Stimulated activated memory B cell treated with anti-CD40 and anti-IgM and Interleukin-4, amounts not matched to agents 10 μg/mL and 1 μg/mL and 100 μg/mL, for 72 hours (primary cell): ENCODE data around the gene GIMAP4.
"Not testable (repeated sequence)": the region's sequence is repeated elsewhere in the genome, so short reads cannot be mapped to it uniquely, and the experiment has no call there.

Experiments
- ATAC-seq: fragments of 150-1000 bp; cut with Tn5 transposase; 2 replicates; pipeline ENCODE4 v1.10.0; 2021
- H3K27ac Mint-ChIP-seq: one replicate; pipeline ENCODE4 v1.8.0; 2022; ENCODE audit warnings: mild to moderate bottlenecking, mixed read lengths
- H3K27me3 Mint-ChIP-seq: one replicate; pipeline ENCODE4 v1.8.0; 2022; ENCODE audit warnings: mixed read lengths
- H3K36me3 Mint-ChIP-seq: one replicate; pipeline ENCODE4 v1.8.0; 2022; ENCODE audit warnings: mixed read lengths
- H3K4me1 Mint-ChIP-seq: one replicate; pipeline ENCODE4 v1.8.0; 2022; ENCODE audit warnings: mixed read lengths
- H3K4me3 Mint-ChIP-seq: one replicate; pipeline ENCODE4 v1.8.0; 2022; ENCODE audit warnings: mild to moderate bottlenecking, moderate library complexity, mixed read lengths
- H3K9me3 Mint-ChIP-seq: one replicate; pipeline ENCODE4 v1.8.0; 2022; ENCODE audit warnings: mixed read lengths

The GIMAP4 gene

DNA sequence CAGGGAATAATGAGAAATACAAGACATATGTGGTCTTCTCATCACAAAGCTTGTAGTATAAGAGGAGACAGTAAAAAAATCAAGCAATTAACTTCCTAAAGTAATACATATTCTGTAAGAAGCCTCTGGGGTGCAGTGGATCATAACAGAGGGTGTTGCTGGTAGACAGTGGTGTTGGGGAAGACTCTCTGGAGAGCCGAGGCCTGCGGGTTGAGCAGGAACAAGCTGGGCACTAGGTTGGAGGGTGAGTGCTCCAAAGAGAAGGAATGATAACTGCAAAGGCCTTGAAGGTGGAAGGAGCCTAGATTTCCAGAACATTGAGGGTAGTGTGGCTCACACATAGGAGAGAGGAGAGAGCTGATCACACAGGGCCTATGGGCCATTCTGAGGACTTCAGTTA lies 1.5 kb downstream of the GIMAP4 start:
- peaks cover 11% of the 10 kb centered on the region for H3K4me1 Mint-ChIP-seq
- ATAC-seq = no peak
- no peaks in the 10 kb centered on the region for H3K9me3 Mint-ChIP-seq
- H3K27ac Mint-ChIP-seq = no peak overlapping the region
- peaks cover 30% of the 10 kb centered on the region for H3K27me3 Mint-ChIP-seq
- H3K4me3 Mint-ChIP-seq = no peak overlapping the region
- H3K36me3 Mint-ChIP-seq = no peaks in the 10 kb centered on the region

DNA sequence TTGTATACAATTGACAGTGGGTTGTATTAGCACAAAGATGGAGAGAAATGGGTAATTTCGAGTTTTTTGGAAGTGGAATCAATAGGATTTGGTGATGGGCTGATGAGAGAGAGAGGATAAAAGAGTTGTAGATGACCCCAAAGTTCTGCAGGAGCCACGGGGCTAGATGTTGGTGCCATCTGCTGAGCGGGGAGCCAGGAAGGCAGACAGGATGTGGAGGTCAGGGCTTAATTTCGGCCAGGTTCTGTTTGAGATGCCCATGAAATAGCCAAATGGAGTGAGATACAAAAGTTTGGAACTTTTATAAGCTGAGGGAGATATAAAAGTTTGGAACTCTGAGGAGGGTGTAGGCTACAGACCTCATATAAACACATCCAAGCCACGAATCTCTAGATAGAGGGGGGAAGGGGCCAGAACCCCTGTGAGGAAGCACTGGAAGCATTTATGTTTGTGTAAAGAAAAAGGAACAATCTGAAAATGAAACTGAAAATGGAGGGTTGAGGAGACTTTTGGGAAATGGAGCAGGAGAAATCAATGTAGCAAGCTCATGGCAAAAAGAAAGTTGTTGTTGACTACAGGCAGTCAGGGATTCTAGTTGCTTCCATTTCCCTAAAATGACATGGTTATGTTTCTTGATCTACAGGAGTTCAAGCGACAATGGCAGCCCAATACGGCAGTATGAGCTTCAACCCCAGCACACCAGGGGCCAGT lies 2.2 kb downstream of the GIMAP4 start:
- Mint-ChIP-seq H3K27ac (no peak overlapping the region), H3K4me1 (peaks cover 11% of the 10 kb centered on the region), H3K4me3 (no peak overlapping the region), H3K36me3 (no peaks in the 10 kb centered on the region), H3K9me3 (no peaks in the 10 kb centered on the region), H3K27me3 (peaks cover 23% of the 10 kb centered on the region)
- ATAC-seq = no peak

DNA sequence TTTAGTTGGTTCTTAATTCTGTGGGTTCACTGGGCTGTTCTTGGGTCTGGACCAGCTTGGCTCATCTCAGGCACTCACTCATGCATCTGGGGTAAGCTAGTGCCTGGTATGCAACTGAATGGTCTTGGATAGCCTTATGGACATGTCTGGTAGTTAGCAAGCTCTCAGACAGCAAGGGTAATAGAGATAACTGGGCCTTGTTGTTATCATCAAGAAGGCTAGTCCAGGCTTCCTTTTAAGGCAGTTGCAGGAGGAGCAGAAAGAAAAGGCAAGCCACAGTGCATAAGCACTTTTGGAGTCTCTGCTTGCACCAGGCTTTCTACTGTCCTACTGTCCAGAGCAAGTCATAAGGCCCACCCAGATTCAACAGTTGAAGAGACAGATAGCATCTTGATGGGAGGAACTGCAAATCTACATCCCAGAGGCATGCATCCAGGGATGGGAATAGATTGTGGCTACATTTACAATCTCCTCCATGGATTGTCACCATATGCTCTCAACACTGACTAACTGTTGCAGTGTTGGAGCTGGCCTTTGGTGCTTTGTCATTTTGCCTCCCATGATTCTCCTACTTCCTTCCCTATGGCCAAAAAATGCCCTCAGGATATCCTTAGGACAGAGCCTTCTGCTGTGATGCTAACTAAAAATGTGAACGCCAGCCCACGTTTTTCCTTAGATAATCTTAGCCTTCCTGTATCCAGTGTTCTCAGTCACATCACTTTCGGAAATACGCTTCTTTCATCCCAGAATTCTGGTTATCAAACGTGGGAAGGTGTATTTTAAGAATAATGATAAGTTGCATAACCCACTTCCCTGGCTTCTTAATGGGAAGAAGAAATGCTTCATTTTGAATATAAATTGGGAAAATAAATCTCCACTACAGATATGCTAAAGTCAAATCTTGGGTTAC lies 3.6 kb downstream of the GIMAP4 start:
- H3K9me3 Mint-ChIP-seq = no peaks in the 10 kb centered on the region
- H3K27me3 Mint-ChIP-seq = peaks cover 18% of the 10 kb centered on the region
- ATAC-seq = no peak
- no peaks in the 10 kb centered on the region for H3K36me3 Mint-ChIP-seq
- peaks cover 11% of the 10 kb centered on the region for H3K4me1 Mint-ChIP-seq
- no peak overlapping the region for H3K4me3 Mint-ChIP-seq
- H3K27ac Mint-ChIP-seq = no peak overlapping the region

DNA sequence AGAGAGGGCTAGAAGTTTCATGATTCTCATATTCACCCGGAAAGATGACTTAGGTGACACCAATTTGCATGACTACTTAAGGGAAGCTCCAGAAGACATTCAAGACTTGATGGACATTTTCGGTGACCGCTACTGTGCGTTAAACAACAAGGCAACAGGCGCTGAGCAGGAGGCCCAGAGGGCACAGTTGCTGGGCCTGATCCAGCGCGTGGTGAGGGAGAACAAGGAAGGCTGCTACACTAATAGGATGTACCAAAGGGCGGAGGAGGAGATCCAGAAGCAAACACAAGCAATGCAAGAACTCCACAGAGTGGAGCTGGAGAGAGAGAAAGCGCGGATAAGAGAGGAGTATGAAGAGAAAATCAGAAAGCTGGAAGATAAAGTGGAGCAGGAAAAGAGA lies 5.3 kb downstream of the GIMAP4 start:
- Mint-ChIP-seq H3K4me3 (no peak overlapping the region), H3K36me3 (no peaks in the 10 kb centered on the region), H3K27ac (no peak overlapping the region), H3K27me3 (peaks cover 8% of the 10 kb centered on the region), H3K9me3 (no peaks in the 10 kb centered on the region), H3K4me1 (peaks cover 11% of the 10 kb centered on the region)
- ATAC-seq = no peak

DNA sequence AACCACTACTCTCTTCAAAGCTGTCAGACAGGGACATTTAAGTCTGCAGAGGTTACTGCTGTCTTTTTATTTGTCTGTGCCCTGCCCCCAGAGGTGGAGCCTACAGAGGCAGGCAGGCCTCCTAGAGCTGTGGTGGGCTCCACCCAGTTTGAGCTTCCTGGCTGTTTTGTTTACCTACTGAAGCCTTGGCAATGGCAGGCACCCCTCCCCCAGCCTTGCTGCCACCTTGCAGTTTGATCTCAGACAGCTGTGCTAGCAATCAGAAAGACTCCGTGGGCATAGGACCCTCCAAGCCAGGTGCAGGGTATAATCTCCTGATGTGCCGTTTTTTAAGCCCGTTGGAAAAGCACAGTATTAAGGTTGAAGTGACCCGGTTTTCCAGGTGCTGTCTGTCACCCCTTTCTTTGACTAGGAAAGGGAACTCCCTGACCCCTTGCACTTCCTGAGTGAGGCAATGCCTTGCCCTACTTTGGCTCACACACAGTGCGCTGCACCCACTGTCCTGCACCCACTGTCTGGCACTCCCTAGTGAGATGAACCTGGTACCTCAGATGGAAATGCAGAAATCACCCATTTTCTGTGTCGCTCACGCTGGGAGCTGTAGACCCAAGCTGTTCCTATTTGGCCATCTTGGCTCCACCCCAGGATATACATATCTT lies 12.9 kb downstream of the GIMAP4 start:
- H3K4me3 Mint-ChIP-seq, H3K4me1 Mint-ChIP-seq, H3K9me3 Mint-ChIP-seq, H3K27ac Mint-ChIP-seq, ATAC-seq, H3K36me3 Mint-ChIP-seq: not testable (repeated sequence)
- H3K27me3 Mint-ChIP-seq = peaks cover 61% of the 10 kb centered on the region

DNA sequence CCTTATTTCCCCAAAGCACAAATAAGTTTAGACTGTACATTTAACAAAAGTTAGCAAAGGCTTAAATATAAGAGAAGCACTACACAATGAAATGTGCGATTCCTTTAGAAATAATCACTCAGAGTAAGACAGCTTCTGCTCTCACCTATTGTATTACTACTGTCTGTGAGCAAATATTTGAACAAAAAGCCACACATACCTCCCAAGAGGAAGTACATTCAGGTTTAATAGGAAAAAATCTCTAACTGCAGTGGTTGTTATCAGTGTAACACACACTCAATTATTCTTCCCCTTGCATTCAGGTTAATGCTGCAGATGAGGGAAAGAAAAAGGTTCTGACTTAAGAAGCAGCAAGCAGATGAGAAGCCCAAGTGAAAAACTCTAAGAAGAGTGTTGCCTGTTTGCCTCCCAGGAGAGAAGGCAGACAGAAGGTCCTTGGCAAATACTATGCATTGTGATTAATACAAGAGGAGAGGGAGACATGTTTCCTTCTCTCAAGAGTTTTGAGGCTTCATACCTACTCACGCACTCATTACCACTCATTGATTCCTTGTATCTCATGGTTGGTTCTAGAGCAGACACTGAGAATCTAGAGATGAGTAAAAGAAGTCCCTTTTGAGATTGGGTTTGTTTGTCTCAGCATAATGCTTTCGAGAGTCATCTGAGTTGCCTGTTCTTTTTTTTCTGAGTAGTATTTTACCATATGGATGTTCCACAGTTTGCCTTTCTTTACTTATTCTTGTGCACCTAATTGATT lies 13.6 kb downstream of the GIMAP4 start:
- H3K27ac Mint-ChIP-seq = no peak overlapping the region

DNA sequence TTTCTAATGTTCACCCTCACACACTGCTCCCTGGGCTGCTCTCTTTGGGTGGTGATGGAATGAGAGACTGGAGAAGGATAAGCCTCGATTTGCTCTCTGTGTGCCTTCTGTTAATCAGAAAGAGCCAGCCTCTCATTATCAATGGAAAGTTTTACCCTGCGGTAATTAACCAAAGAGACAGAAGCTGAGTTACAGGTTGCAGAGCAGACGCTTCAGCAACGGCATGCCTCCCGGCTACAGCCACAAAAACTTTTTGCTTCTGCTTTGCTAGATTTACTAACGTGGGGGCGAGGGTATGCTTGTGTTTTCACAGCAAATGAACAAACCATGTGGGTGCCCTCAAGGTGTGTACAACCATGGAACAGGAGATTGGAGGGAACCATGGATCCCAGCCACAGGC lies 18.0 kb downstream of the GIMAP4 start:
- Mint-ChIP-seq H3K4me1 (peaks cover 14% of the 10 kb centered on the region), H3K4me3 (no peak overlapping the region), H3K9me3 (no peaks in the 10 kb centered on the region), H3K36me3 (no peaks in the 10 kb centered on the region), H3K27me3 (peaks cover 34% of the 10 kb centered on the region), H3K27ac (no peak overlapping the region)
- ATAC-seq = no peak

More for the DNA sequence above, 13.6 kb downstream of the GIMAP4 start:
- Mint-ChIP-seq H3K4me1 (peaks cover 6% of the 10 kb centered on the region), H3K9me3 (no peaks in the 10 kb centered on the region), H3K4me3 (no peak overlapping the region), H3K36me3 (no peaks in the 10 kb centered on the region), H3K27me3 (peaks cover 61% of the 10 kb centered on the region)
- ATAC-seq = no peak

DNA sequence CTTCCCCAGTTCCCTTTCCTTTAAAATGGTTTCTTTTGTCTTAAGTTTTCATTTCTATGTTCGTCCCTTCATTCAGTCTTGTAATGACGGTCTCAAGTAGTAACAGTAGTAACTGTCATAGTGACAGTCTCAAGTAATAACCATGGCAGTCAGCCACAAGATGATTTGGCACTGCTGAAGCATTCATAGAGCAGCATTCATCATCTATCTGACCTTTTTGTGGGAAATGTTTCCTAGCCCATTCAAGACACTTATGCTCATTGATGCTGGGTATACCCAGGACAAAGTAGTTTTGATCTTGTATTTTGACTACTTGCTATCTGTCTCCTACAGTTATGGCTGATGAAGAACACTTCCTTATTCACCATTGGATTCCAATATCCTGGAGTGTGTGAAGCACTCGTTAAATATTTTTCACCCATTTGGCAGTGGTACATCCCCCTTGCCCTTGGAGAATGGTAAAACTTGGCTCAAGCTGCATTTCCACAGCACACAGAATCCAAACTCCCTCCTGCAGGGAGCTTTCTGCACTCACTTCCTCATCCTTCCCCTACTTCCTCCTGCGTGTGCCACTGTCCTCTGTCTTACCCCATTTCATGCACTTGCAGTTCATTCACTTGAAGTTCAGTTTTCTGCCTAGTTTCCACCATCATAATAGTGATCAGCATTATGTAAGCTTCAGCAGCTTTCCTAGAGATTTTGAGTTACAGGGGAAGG lies 19.0 kb downstream of the GIMAP4 start:
- peaks cover 11% of the 10 kb centered on the region for H3K4me1 Mint-ChIP-seq
- H3K27ac Mint-ChIP-seq = no peak overlapping the region
- no peak overlapping the region for H3K4me3 Mint-ChIP-seq

DNA sequence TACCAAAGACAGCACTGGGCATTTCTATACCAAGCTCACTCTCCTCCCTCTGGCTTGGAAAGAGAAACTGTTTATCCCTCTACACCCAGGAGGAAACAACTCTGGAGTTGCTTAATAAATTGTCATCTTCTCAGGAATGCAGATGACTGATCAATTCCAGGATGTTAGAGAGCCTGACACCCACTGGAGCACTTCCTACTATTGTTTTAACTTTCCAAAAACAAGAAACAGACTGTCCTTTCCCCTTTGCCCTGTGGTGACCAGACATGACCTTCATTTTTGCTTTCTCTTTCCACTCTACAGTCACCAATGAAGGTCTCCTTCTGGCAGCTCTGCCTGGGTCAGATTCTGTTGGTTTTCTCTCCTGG lies 19.6 kb downstream of the GIMAP4 start:
- Mint-ChIP-seq H3K27me3 (peaks cover 24% of the 10 kb centered on the region), H3K27ac (no peak overlapping the region), H3K4me1 (peaks cover 11% of the 10 kb centered on the region), H3K36me3 (no peaks in the 10 kb centered on the region), H3K4me3 (no peak overlapping the region), H3K9me3 (peaks cover 3% of the 10 kb centered on the region)
- peak; percentile 54 for ATAC-seq

More for the DNA sequence above, 19.0 kb downstream of the GIMAP4 start:
- Mint-ChIP-seq H3K27me3 (peaks cover 24% of the 10 kb centered on the region), H3K9me3 (no peaks in the 10 kb centered on the region), H3K36me3 (no peaks in the 10 kb centered on the region)
- peak; percentile 53 for ATAC-seq

DNA sequence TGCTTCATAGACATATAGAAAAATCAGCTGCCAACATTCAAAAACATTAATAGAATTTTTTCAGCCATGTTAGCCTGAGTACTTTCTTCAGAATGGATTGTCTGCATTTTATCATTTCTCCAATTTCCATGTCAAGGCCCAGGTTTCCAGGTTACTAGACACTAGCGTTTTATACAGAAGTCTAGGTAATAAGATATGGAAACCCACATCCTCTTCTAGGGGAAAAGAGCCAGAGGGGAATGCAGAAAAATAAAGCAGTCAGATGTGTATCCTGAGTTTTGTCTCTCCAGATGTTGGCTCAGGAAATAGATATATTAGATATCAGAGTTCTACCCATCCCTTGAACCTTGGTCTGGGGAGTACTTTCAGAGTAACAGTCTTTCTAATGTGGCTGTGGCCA lies 20.4 kb downstream of the GIMAP4 start:
- ATAC-seq = no peak
- Mint-ChIP-seq H3K4me1 (peaks cover 11% of the 10 kb centered on the region), H3K27me3 (peaks cover 24% of the 10 kb centered on the region), H3K27ac (no peak overlapping the region), H3K4me3 (no peak overlapping the region), H3K36me3 (no peaks in the 10 kb centered on the region), H3K9me3 (peaks cover 9% of the 10 kb centered on the region)

DNA sequence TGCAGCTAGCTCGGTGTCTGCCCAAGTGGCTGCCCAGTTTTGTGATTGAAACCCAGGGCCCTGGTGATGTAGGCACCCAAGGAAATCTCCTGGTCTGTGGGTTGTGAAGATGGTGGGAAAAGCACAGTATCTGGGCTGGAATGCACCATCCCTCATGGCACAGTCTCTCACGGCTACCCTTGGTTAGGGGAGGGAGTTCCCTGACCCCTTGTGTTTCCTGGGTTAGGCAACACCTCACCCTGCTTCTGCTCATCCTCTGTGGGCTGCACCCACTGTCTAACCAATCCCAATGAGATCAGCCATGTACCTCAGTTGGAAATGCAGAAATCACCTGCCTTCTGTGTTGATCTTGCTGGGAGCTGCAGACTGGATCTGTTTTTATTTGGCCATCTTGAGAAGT lies 27.6 kb downstream of the GIMAP4 start:
- Mint-ChIP-seq H3K9me3 (peaks cover 20% of the 10 kb centered on the region), H3K27me3 (peaks cover 73% of the 10 kb centered on the region), H3K27ac (no peak overlapping the region), H3K36me3 (peaks cover 13% of the 10 kb centered on the region), H3K4me1 (no peaks in the 10 kb centered on the region), H3K4me3 (no peak overlapping the region)
- no peak for ATAC-seq

DNA sequence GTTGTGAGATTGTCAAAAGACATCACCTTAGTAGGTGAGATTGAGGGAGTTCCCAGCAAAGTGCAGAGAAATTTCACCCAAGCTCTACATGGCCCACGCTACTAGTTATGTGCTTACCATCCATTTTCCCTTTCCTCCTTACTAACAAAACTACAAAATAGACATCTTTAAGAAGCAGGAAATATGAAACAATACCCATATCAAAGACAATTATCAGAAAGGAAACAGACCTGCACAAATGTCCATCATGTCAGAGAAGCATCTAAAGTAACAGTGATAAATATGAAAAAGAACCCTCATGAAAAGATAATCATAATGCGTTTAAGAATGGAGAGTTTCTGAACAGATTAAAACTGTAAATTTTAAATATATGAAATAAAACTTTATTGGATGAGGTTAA lies 28.2 kb downstream of the GIMAP4 start:
- no peak overlapping the region for H3K27ac Mint-ChIP-seq
- no peaks in the 10 kb centered on the region for H3K4me1 Mint-ChIP-seq

DNA sequence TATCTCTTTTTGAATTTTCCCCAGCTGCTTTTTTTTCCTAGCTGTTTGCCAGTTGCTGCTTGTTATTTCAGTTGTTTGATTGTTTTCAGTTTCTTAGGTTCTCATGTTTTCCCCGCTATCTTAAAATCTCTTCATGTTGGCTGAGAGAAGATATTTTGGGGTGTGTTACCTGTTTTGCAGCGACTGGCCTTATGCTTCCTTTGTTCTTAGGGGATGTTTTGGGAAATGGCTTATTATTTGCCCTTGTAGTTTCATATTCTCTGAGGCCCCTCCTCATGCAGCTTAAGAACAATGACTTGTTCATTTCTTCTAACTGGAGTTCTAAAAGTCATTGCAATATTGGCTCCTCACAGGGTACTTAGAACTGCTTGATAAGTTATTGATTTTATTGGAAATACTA lies 36.4 kb downstream of the GIMAP4 start:
- not testable (repeated sequence) for H3K36me3 Mint-ChIP-seq, H3K27ac Mint-ChIP-seq, ATAC-seq, H3K4me3 Mint-ChIP-seq, H3K4me1 Mint-ChIP-seq, H3K9me3 Mint-ChIP-seq
- peaks cover 23% of the 10 kb centered on the region for H3K27me3 Mint-ChIP-seq

More for the DNA sequence above, 28.2 kb downstream of the GIMAP4 start:
- Mint-ChIP-seq H3K27me3 (peaks cover 79% of the 10 kb centered on the region), H3K9me3 (peaks cover 20% of the 10 kb centered on the region), H3K4me3 (no peak overlapping the region), H3K36me3 (peaks cover 13% of the 10 kb centered on the region)
- no peak for ATAC-seq

DNA sequence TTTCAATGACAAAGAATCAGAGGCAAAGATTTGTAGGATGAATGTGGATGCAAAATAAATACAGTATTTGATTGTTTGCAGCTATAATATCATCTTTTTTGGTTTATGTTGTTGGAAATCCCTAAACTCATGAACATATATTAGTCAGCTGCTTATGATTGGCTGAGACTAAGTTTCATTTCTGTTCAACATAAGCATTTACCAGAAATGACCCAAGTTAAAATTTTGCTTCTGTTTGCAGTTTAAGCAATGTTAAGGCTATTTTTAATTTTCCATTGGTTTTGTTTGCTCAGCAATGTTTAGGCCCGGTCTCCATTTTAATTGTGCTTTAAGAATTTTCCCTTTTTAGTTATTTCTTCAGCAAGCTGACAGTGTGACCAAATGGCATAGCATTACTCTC lies 43.0 kb downstream of the GIMAP4 start:
- H3K4me3 Mint-ChIP-seq = no peak overlapping the region
- H3K27me3 Mint-ChIP-seq = peaks cover 9% of the 10 kb centered on the region
- no peaks in the 10 kb centered on the region for H3K4me1 Mint-ChIP-seq
- no peak for ATAC-seq
- no peak overlapping the region for H3K27ac Mint-ChIP-seq
- no peaks in the 10 kb centered on the region for H3K9me3 Mint-ChIP-seq
- no peaks in the 10 kb centered on the region for H3K36me3 Mint-ChIP-seq
